Measurements from ENCODE around the gene NUP133.

Gene NUP133

GRCh38 chr1:229471175-229471574 is 37.0 kb downstream of the NUP133 start:
- H3K27me3 ChIP-seq (ENCODE audit: low read length), result no peaks in the 10 kb centered on the region
- peaks cover 13% of the 10 kb centered on the region; the same call in 1 of the 2 replicates for H3K36me3 ChIP-seq (ENCODE audit: low read length)
- no peaks in the 10 kb centered on the region for H3K79me2 ChIP-seq (ENCODE audit: insufficient read depth, low read length)
- H3K9me3 ChIP-seq (ENCODE audit: insufficient read depth, low read length), result no peaks in the 10 kb centered on the region
- H3K27ac ChIP-seq (ENCODE audit: low read depth, low read length), result no peak overlapping the region
- TF ChIP-seq EZH2phosphoT487 (conservative IDR thresholded peaks at IDR 0.05; ENCODE audit: low read length) (no peak), CTCF (IDR thresholded peaks at IDR 0.05; ENCODE audit: insufficient read depth, low read length, poor library complexity, severe bottlenecking) (no peak)
- H2AFZ ChIP-seq (ENCODE audit: low read depth, low read length, severe bottlenecking), result no peak overlapping the region
- no peaks in the 10 kb centered on the region for H4K20me1 ChIP-seq (ENCODE audit: low read depth, low read length)
- H3K9ac ChIP-seq (ENCODE audit: low read length), result no peak overlapping the region
- no peaks in the 10 kb centered on the region for H3K9me2 ChIP-seq (replicated peaks; ENCODE audit: insufficient read depth, low read length)
- H3K4me2 ChIP-seq (ENCODE audit: low read depth, low read length, poor library complexity, severe bottlenecking), result no peak overlapping the region
- no peak overlapping the region for H3K4me3 ChIP-seq (ENCODE audit: insufficient read depth, low read length, poor library complexity, severe bottlenecking)
- H3F3A ChIP-seq (ENCODE audit: insufficient read depth), result no peaks in the 10 kb centered on the region

GRCh38 chr1:229470406-229471043 is 37.6 kb downstream of the NUP133 start:
- Histone ChIP-seq H3K9ac (ENCODE audit: low read length) (no peak overlapping the region), H3K9me2 (replicated peaks; ENCODE audit: insufficient read depth, low read length) (no peaks in the 10 kb centered on the region), H3K4me2 (ENCODE audit: low read depth, low read length, poor library complexity, severe bottlenecking) (no peak overlapping the region), H3K36me3 (ENCODE audit: low read length) (peaks cover 14% of the 10 kb centered on the region; the same call in 1 of the 2 replicates), H4K20me1 (ENCODE audit: low read depth, low read length) (no peaks in the 10 kb centered on the region), H3K9me3 (ENCODE audit: insufficient read depth, low read length) (no peaks in the 10 kb centered on the region), H3K79me2 (ENCODE audit: insufficient read depth, low read length) (no peaks in the 10 kb centered on the region), H2AFZ (ENCODE audit: low read depth, low read length, severe bottlenecking) (no peak overlapping the region), H3K27ac (ENCODE audit: low read depth, low read length) (no peak overlapping the region), H3K4me3 (ENCODE audit: insufficient read depth, low read length, poor library complexity, severe bottlenecking) (no peak overlapping the region), H3F3A (ENCODE audit: insufficient read depth) (no peaks in the 10 kb centered on the region), H3K27me3 (ENCODE audit: low read length) (no peaks in the 10 kb centered on the region)
- TF ChIP-seq CTCF (IDR thresholded peaks at IDR 0.05; ENCODE audit: insufficient read depth, low read length, poor library complexity, severe bottlenecking), result no peak

- Histone ChIP-seq H3K9me2 (replicated peaks; ENCODE audit: insufficient read depth, low read length) (no peaks in the 10 kb centered on the region), H3K9ac (ENCODE audit: low read length) (no peak overlapping the region), H3K4me3 (ENCODE audit: insufficient read depth, low read length, poor library complexity, severe bottlenecking) (no peak overlapping the region), H2AFZ (ENCODE audit: low read depth, low read length, severe bottlenecking) (no peak overlapping the region), H4K20me1 (ENCODE audit: low read depth, low read length) (no peaks in the 10 kb centered on the region), H3K9me3 (ENCODE audit: insufficient read depth, low read length) (no peaks in the 10 kb centered on the region), H3F3A (ENCODE audit: insufficient read depth) (no peaks in the 10 kb centered on the region), H3K4me2 (ENCODE audit: low read depth, low read length, poor library complexity, severe bottlenecking) (no peak overlapping the region), H3K27ac (ENCODE audit: low read depth, low read length) (no peak overlapping the region), H3K27me3 (ENCODE audit: low read length) (no peaks in the 10 kb centered on the region), H3K36me3 (ENCODE audit: low read length) (peaks cover 18% of the 10 kb centered on the region; the same call in 1 of the 2 replicates), H3K79me2 (ENCODE audit: insufficient read depth, low read length) (no peaks in the 10 kb centered on the region)
- TF ChIP-seq CTCF (IDR thresholded peaks at IDR 0.05; ENCODE audit: insufficient read depth, low read length, poor library complexity, severe bottlenecking), result no peak
- TF ChIP-seq EZH2phosphoT487 (conservative IDR thresholded peaks at IDR 0.05; ENCODE audit: low read length), result no peak
Observed at GRCh38 chr1:229466887-229467286, 41.3 kb downstream of the NUP133 start.
